SK-MEL-5 (cell line): Measurements from ENCODE around the gene DUSP10. TPM values are rescaled to one million over a fixed set of nuclear protein-coding genes. Genes with fewer than 3 reads are reported as not detected.

Source experiments
- DNase-seq: peaks from one replicate; pipeline ENCODE4 v3.0.0-alpha.2; 2016; ENCODE audit warnings: low read depth, low spot score
- in situ Hi-C: cut with HindIII; loops from 2 replicates; pipeline ENCODE4 v1.10.0; 2016; ENCODE audit warnings: low sequenced_read_pairs, high pct_unique_total_duplicates, low pct_unique_long_range_greater_than_20kb
- total RNA-seq: library from RNA; depleted of rRNA; stranded (reverse); fragments of >200 nt; shearing (Covaris generic); gene quantifications from 2 replicates; pipeline ENCODE4 v1.2.3, GENCODE V29; 2014

DUSP10 gene
- total RNA-seq, 1 experiment from 2014 or later, result 101 TPM

- in situ Hi-C loops, result no loop called here
- DNase-seq, result no peak
These were observed 741 bp downstream of the DUSP10 start for GRCh38 chr1:221740993-221741702.

GRCh38 chr1:221740369-221740992 is 1.4 kb downstream of the DUSP10 start:
- in situ Hi-C loops, result no loop called here
- DNase-seq, result no peak

DNA sequence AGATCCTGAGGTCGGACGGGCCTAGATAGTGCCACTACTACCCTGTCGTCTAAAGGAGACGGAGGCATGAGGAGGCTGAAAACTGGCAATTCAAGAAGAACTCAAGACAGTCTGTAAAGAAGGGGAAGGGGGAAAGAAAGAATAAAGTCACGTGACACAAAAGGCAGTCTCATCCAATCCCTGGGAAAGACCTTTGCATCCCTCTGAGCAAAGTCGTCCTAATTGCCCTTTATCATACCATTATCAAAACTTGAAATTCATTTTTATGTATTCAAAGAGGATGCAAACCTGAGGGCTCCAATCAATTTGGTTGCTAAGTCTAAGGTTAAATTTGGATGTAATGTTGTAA is 2.2 kb downstream of the DUSP10 start:
- in situ Hi-C loops, result no loop called here

DNA sequence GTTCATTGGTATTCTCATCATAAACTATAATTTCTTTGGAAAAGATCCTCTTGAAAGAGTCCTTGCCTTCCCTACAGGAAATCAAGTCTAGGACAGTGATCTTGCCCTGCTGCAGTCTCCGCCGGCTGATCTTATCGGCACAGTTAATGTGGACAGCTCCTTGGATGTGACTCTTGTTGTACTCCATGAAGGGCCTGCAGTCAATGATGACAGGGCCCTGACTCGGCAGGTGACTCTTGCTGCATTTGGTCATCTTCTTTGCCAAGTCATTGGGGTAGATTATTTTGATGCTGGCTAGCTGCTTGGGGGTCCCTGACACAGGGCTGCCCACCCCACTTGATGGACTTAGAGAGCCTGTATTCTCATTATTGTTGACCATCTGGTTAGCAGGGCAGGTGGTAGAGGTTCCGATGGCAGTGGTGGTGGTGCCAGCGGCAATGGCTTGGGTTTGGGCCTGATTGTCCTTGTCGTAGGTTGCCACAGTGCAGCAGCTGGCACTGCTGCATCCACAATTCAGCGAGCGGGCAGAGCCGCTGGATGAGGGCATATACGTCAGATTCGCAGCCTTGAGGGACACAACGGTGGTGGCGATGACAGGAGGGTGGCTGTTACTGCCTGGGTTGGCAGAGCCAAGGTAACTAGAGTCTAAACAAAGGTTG is 2.7 kb downstream of the DUSP10 start:
- DNase-seq, result no peak
- in situ Hi-C loops, result no loop called here

More for the DNA sequence above, 2.2 kb downstream of the DUSP10 start:
- no peak for DNase-seq

- in situ Hi-C loops, result no loop called here
- DNase-seq, result peak; percentile 70
These were observed 5.2 kb downstream of the DUSP10 start for GRCh38 chr1:221736714-221737113.

GRCh38 chr1:221735999-221736398 is 5.9 kb downstream of the DUSP10 start:
- in situ Hi-C loops, result no loop called here
- no peak for DNase-seq

DNA sequence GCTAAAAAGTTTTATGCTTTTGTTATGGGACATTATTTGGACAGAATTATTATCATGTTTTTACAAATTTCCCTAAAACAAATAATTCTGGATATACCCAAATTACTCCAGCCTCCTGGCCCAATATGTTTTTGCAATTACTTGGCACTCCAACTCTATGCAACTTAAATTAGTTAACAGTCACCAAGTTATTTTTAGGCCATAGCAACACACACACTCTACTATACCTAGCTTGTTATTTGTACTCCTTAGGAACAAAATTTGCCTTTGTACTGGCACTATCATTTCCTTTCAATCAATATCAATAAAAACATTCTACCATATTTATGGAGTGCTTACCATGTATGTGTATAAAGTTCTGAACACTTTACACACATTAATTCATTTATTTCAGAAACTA is 7.7 kb downstream of the DUSP10 start:
- DNase-seq, result no peak
- in situ Hi-C loops, result no loop called here

- no peak for DNase-seq
- in situ Hi-C loops, result no loop called here
These were observed 9.8 kb downstream of the DUSP10 start for GRCh38 chr1:221732052-221732451.

- in situ Hi-C loops, result no loop called here
- no peak for DNase-seq
These were observed 12.0 kb downstream of the DUSP10 start for GRCh38 chr1:221729771-221730330.

GRCh38 chr1:221728037-221728505 is 13.8 kb downstream of the DUSP10 start:
- in situ Hi-C loops, result no loop called here

GRCh38 chr1:221727146-221728036 is 14.5 kb downstream of the DUSP10 start:
- DNase-seq, result no peak
- in situ Hi-C loops, result no loop called here

More at GRCh38 chr1:221728037-221728505, 13.8 kb downstream of the DUSP10 start:
- no peak for DNase-seq

GRCh38 chr1:221725735-221726672 is 15.9 kb downstream of the DUSP10 start:
- in situ Hi-C loops, result no loop called here
- no peak for DNase-seq

- in situ Hi-C loops, result no loop called here
- no peak for DNase-seq
These were observed 16.8 kb downstream of the DUSP10 start for GRCh38 chr1:221724931-221725605.

- DNase-seq, result no peak
- in situ Hi-C loops, result no loop called here
These were observed 18.0 kb downstream of the DUSP10 start for GRCh38 chr1:221723848-221724236.

DNA sequence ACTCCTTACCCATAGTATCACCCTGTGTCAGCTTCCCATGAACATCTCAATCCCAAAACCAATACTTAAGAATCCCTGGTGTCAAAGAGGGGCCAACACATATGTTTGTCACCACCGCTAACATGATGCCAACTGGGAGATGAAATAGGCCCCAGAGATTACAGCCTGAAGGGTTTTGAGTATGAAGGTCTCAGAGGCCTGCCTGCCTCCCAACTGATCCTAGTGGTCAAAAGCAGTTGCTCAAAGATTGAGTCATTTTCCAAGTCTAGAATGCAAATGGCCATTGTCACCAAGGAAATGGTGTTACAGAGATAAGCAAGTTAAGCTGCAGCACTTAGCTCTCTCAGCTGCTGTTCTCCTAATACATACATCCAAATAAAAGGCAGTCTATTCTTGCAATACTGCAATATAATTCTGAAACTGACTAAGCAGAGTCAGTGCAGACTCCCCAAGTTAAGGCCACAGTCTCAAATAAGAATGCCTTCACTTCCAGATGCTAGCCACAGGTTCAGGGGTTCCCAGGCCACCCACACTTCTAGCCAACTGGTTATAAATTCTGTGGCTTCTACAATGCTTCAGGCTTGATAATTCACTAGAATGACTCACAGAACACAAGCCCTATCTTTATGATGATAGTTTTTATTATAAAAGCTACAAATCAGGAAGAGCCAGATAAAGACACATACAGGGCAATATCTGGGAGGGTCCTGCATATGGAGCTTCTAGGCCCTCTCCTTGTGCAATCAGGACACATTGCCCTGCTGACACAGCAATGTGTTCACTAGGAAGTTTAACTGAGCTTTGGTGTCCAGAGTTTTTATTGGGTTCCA is 18.7 kb downstream of the DUSP10 start:
- in situ Hi-C loops, result no loop called here
- no peak for DNase-seq
